Hippocampal formation (tissue), 2 donors: ENCODE data around the gene C10orf90.
A peak's percentile ranks its signal among the peaks of the same experiment; 100 is the strongest.

Experiments
- DNase-seq, 2 donors: peaks; one replicate each; lab custom pipeline; 2025; lab: John Stamatoyannopoulos, UW

Gene C10orf90

DNA sequence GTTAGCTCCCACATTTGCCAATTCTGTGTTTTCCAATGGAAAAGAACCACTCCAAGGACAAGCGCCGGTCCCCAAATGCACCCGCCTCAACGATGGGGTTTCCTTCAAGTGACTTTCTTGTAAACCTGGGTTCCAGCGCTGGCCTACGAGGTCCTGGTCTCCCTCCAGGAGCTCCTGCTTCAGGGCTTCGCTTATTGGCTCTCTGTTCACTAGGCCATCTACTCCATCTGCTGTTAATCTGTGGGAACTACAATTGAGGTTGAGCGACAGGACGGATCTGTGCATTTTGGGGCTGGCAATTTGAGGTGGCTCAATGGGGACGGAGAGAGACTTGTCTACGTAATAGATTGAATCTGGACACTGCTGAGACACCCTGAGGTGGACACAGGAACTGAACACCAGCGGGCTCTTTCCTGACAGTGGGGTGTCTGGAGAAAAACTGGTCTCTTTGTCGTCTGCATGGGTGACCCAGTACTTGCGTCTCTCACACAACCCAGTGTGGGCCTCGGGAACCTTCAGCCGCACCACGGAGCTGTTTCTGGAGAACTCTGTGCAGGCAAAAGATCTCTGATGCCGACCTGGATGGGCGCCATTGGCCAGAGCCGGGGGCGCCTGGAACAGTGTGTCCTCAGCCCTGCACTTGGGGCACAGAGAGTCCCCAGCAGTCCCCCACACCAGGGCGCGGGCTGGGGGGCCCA lies 166.3 kb downstream of the C10orf90 start:
- peak; percentile 27 to 48 for DNase-seq

- DNase-seq: no peak
Observed at GRCh38 chr10:126503392-126504062, 167.0 kb downstream of the C10orf90 start.

GRCh38 chr10:126502441-126502840 lies 168.1 kb downstream of the C10orf90 start:
- no peak for DNase-seq

- no peak for DNase-seq
Observed at GRCh38 chr10:126501828-126502227, 168.7 kb downstream of the C10orf90 start.

GRCh38 chr10:126500866-126501265 lies 169.6 kb downstream of the C10orf90 start:
- DNase-seq: no peak

GRCh38 chr10:126500185-126500584 lies 170.3 kb downstream of the C10orf90 start:
- DNase-seq: no peak

DNA sequence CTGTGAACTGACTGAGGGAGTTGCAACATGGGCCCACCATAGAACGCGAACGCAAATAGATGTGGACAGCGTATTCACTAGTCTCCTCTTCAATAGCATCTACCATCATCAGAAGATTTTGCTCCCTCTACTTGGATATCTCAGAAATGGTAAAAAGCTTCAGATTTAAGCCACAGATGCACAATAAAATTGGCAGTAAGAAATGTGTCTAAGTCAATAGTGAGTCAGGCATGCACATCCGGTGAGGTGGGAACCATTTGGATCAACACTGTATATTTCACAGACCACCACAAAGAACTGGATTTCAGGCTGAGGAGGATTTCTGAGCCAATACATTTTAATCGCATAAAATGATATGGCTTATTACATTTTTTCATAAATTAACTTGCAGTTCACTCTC lies 170.7 kb downstream of the C10orf90 start:
- DNase-seq: no peak

- no peak for DNase-seq
Observed at GRCh38 chr10:126497672-126498071, 172.8 kb downstream of the C10orf90 start.

- no peak for DNase-seq
Observed at GRCh38 chr10:126496771-126497545, 173.5 kb downstream of the C10orf90 start.

- DNase-seq: no peak
Observed at GRCh38 chr10:126491476-126491875, 179.0 kb downstream of the C10orf90 start.

DNA sequence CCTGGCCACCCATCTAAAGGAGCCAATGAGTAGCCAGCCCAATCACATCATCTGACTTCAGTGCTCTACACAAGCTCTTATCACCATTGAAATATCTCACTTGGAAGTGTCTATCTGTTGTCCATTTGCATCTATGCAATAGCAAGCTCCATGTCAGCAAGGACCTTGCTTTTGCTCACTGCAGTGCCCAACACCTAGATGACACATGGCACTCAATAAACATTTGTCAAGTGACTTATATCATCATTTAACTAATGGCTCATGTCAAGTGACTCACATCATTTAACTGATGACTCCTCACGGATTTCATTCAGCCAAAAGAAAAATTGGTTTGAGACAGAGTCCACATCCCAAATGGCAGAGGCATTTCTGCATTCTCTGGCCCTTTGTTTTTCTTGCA lies 189.3 kb downstream of the C10orf90 start:
- no peak for DNase-seq

GRCh38 chr10:126480648-126481047 lies 189.8 kb downstream of the C10orf90 start:
- DNase-seq: no peak

- no peak for DNase-seq
Observed at GRCh38 chr10:126479280-126479895, 191.1 kb downstream of the C10orf90 start.

DNA sequence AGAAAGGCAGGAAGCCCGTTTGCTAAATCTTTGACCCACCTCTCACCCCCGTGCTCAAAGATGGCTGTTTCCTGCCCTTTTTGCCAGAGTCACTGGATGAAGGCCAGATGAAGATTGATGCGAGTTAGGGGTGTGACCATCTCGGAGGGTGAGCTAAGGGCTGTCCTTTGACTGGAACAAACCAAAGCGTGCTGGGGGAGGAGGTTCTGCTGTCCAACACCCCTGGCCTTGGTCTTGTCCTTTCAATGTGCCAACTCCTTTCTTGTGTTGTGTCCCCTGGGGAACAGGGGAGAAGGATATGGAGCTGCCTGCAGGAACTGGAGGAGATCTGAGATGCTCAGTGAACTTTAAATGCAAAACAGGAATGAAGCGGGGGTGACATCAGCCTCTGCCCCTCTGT lies 191.9 kb downstream of the C10orf90 start:
- DNase-seq: no peak

DNA sequence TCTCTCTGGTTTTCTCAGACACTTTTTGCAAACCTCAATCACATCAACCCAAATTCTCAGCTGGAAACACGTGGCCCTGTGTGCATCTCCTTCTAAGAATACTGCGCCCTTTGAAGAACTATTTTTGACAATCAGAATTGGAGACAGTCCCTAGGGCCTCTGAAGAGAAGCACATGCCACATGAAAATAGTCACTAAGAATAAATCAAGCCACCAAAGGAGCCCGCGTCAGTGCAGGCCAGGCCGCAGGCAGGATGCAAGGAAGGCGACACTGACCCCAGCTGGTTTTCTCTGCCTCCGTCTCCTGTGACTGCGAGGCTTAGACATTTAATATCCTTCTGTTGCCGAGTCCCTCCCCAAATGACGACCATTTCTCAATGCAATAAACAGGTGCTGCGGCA lies 194.2 kb downstream of the C10orf90 start:
- no peak for DNase-seq

DNA sequence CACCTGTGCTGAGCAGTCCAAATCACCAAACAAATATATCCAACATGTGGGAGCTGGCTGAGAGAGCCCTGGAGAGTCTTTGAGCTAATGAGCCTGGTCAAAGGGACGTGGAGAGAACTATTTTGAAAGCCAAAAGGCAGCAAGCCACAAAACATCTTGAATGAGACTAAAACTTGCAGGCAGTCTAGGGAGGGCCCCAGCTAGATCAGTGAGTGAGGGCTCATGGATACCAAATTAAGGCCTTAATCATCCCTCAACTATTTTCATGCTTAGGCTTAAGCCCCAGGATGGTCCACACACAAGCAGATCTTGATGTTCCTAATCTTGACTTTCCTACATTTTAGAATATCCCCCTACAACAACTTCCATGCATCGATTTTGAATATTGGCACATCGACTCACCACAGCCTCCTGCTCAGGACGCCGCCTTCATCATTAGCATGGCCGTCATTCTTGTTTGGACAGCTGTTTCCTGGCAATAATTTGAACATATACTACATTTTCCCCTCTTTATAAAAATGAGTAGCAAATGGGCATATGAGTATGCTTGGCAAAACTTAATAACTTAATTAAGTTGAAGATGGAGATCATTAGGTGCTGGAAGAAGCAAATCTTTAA lies 195.3 kb downstream of the C10orf90 start:
- DNase-seq: no peak

- DNase-seq: no peak
Observed at GRCh38 chr10:126474031-126474430, 196.5 kb downstream of the C10orf90 start.

DNA sequence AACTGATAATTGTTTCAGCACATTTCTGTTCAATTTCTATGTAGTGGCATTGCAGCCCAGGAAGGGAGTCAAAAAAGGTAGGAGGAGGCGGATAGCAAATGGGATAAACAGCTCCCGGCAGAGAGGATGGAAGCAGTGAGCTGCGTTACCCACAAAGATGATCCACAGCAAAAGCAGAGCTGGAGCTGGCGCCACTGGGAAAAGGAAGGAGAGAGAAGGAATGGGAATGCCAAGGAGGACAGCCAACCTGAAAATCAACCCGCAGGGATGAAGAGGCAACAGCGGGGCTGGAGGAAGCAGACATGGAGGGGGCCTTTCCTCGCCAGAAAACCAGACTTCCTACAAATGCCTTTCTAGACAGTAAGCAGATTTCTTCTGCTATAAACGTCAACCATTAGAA lies 199.5 kb downstream of the C10orf90 start:
- no peak for DNase-seq

DNA sequence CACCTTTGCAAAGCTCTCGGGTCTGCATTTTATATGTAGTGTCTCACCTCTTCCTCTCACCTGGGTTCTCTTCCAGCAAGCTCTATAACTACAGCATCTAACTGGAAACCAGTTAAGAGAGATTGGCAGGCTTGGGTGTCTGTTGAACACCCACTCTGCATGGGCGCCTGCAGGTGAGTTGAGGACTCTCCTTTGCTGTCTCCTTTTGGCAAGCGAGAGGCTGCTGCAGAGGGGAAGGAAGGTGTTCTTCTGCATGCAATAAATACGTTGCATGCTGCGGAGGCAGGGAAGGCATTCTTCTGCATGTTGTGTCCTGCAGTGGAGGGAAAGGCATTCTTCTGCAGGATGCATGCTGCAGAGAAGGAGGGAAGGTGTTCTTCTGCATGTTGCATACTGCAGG lies 200.8 kb downstream of the C10orf90 start:
- DNase-seq: no peak

DNA sequence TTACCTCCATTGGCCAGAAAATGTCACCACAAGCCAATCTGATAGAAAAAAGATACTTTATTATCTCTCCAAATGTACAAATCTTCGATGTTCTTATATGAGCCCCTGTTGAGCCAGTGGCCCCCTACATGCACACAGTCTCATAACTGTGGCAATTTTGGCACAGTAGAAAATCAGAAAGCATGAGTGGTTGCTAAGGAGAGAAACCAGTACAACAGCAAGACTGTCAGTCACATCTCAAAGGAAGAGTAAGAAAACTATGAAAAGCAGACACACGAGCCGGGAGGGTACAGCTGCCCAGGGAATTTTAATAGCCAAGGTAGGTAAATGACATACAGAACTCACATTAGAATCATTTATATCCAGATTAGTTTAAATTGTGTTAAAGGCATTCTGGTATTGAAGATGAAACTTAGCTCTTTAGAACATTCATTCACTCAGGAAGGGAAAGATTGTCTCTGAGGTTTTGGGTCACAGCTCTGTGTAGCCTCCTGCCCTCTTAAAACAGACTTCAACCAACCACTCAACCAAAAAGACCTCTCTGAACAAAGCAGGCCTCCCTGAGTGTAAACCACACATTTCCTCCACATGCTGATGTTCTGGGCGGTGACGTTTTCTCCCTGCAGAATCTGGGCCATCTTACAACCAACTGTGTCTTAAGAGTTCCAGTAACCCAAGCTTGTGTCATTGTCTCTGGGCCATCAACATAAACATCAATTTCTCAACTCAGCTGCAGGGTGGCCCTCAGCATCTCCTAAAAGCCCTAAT lies 201.4 kb downstream of the C10orf90 start:
- DNase-seq: no peak

DNA sequence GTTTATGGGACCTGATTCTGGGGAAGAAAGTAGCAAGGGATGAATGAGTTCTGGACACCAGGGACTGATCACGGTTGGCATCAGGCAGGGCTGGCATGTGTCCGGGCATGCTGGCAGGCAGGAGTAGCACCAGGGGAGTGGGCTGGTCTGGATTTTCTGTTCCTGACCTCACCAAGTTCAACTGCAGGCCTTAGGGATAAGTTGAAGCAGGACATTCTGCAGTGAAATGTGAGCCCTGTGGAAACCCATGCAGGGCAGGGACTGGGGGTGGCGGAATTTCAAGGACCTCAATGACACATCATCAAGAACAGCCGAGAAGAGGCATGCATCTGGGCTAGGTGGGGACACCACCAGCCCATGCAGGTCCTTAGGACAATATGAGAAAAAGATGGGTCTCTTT lies 202.0 kb downstream of the C10orf90 start:
- DNase-seq: no peak
